OCI-LY7 (cell line): Measurements from ENCODE around the gene MARS1. TPM values are rescaled to one million over a fixed set of nuclear protein-coding genes. Genes with fewer than 3 reads are reported as not detected.

Experiments used
- BruUV-seq: library from RNA; stranded (reverse); fragments of 400-500 nt; replicated peaks from 2 replicates; lab custom pipeline; 2021; lab: Mats Ljungman, UMichigan
- CTCF ChIA-PET: fragments of 300-600 bp; sonication (Branson Sonifier 250); formaldehyde crosslinking; loops from one replicate; lab custom pipeline; 2022; ENCODE audit warnings: antibody characterized with exemption; ENCODE audit not compliant: unreplicated experiment; lab: Charles Lee
- POLR2A ChIA-PET: fragments of 300-600 bp; sonication (Branson Sonifier 250); formaldehyde crosslinking; loops from one replicate; lab custom pipeline; 2022; ENCODE audit warnings: antibody characterized with exemption; lab: Charles Lee
- DNase-seq: peaks from one replicate; pipeline ENCODE4 v3.0.0-alpha.2; 2015; ENCODE audit warnings: low spot score
- H2AFZ ChIP-seq: fragments of 200-600 bp; sonication (generic), shearing (Covaris generic); 2 replicates; pipeline ENCODE4 v1.6.1; 2014; ENCODE audit warnings: mild to moderate bottlenecking, antibody characterized with exemption, low read length, moderate library complexity
- H3K27ac ChIP-seq: fragments of 200-600 bp; sonication (generic); 2 replicates; pipeline ENCODE4 v1.5.1; 2014; ENCODE audit warnings: mixed run types, low read depth, mild to moderate bottlenecking, moderate library complexity, low read length, inconsistent platforms; ENCODE audit not compliant: poor library complexity, severe bottlenecking
- H3K36me3 ChIP-seq: fragments of 200-600 bp; sonication (generic); 2 replicates; pipeline ENCODE4 v1.6.1; 2014; ENCODE audit warnings: mild to moderate bottlenecking, antibody characterized with exemption, low read length, moderate library complexity, mixed read lengths; ENCODE audit not compliant: insufficient read depth
- H3K4me1 ChIP-seq: fragments of 200-600 bp; sonication (generic); 2 replicates; pipeline ENCODE4 v1.5.1; 2014; ENCODE audit warnings: mild to moderate bottlenecking, low read length; ENCODE audit not compliant: insufficient read depth, poor library complexity, severe bottlenecking
- H3K4me2 ChIP-seq: fragments of 200-600 bp; sonication (generic); 2 replicates; pipeline ENCODE4 v1.6.1; 2014; ENCODE audit warnings: mild to moderate bottlenecking, low read length
- H3K4me3 ChIP-seq: fragments of 200-600 bp; sonication (generic); 2 replicates; pipeline ENCODE4 v1.5.1; 2014; ENCODE audit warnings: mild to moderate bottlenecking, low read depth, low read length; ENCODE audit not compliant: poor library complexity, severe bottlenecking
- H3K79me2 ChIP-seq: fragments of 200-600 bp; sonication (generic); 2 replicates; pipeline ENCODE4 v1.6.1; 2016; ENCODE audit warnings: low read depth, mild to moderate bottlenecking, low read length, moderate library complexity, mixed read lengths; ENCODE audit not compliant: insufficient read depth
- H3K9me2 ChIP-seq: fragments of 200-600 bp; sonication (generic); 2 replicates; pipeline ENCODE4 v1.6.1; 2016; ENCODE audit warnings: mild to moderate bottlenecking, low read length, mixed read lengths; ENCODE audit not compliant: insufficient read depth
- H3K9me3 ChIP-seq: fragments of 200-600 bp; sonication (generic); 2 replicates; pipeline ENCODE4 v1.6.1; 2014; ENCODE audit warnings: mild to moderate bottlenecking, mixed run types, low read length, mixed read lengths
- H4K20me1 ChIP-seq: fragments of 200-600 bp; sonication (generic); 2 replicates; pipeline ENCODE4 v1.6.1; 2014; ENCODE audit warnings: mild to moderate bottlenecking, antibody characterized with exemption, low read length, moderate library complexity, mixed read lengths; ENCODE audit not compliant: insufficient read depth
- EZH2phosphoT487 ChIP-seq: fragments of 200-600 bp; sonication (generic); IDR thresholded peaks from 2 replicates; pipeline ENCODE4 v1.6.1; 2018; ENCODE audit warnings: low read depth, borderline replicate concordance, mild to moderate bottlenecking, mixed run types, antibody characterized with exemption, low read length, moderate library complexity, mixed read lengths
- intact Hi-C: fragments of 100-400 bp; cut with micrococcal nuclease; formaldehyde crosslinking; loops from one replicate; pipeline ENCODE4 v1.10.0; 2022; ENCODE audit not compliant: unreplicated experiment
- total RNA-seq, 2 experiments: library from RNA; depleted of rRNA in 1 of 2; stranded (reverse); fragments of >200 nt in 1 of 2; shearing (Covaris generic) in 1 of 2; gene quantifications; 2 replicates each; pipeline ENCODE4 v1.2.3, GENCODE V29; 2014 to 2022
- TF ChIP-seq, protein P1 (sequence below): fragments of 200-600 bp; sonication (generic); conservative IDR thresholded peaks from 2 replicates; pipeline ENCODE4 v1.5.1; 2014; ENCODE audit warnings: mild to moderate bottlenecking, antibody characterized with exemption, low read length, moderate library complexity, mixed read lengths

Gene MARS1
- total RNA-seq, 2 experiments from 2014 or later: 272 to 465 TPM

DNA sequence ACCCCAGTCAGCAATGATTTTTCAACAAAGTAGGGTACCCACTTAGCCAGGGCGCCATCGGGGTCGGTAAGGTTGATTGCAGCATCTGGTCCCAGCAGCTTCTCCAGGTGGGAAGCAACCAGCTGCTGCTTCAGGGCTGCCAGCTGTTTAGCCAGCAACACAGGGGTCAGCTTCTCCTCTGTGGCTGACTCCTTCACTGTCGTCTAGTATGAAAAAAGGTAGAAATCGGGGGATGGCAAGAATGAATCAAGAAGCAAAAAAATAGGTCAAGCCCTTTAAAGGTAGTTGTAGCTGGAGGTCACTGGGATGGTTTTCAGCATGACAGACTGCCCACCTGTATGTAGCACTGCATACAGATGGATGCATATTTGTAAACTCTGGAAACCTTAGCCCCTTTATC, 46.4 kb downstream of the MARS1 start:
- no peak for TF ChIP-seq EZH2phosphoT487
- TF ChIP-seq, protein P1, sequence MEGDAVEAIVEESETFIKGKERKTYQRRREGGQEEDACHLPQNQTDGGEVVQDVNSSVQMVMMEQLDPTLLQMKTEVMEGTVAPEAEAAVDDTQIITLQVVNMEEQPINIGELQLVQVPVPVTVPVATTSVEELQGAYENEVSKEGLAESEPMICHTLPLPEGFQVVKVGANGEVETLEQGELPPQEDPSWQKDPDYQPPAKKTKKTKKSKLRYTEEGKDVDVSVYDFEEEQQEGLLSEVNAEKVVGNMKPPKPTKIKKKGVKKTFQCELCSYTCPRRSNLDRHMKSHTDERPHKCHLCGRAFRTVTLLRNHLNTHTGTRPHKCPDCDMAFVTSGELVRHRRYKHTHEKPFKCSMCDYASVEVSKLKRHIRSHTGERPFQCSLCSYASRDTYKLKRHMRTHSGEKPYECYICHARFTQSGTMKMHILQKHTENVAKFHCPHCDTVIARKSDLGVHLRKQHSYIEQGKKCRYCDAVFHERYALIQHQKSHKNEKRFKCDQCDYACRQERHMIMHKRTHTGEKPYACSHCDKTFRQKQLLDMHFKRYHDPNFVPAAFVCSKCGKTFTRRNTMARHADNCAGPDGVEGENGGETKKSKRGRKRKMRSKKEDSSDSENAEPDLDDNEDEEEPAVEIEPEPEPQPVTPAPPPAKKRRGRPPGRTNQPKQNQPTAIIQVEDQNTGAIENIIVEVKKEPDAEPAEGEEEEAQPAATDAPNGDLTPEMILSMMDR: no peak
- Histone ChIP-seq H3K4me3 (no peak overlapping the region), H3K79me2 (no peaks in the 10 kb centered on the region), H2AFZ (no peak overlapping the region), H3K27ac (no peak overlapping the region), H3K36me3 (peaks cover 87% of the 10 kb centered on the region), H3K9me3 (no peaks in the 10 kb centered on the region), H3K9me2 (no peaks in the 10 kb centered on the region), H4K20me1 (no peaks in the 10 kb centered on the region), H3K4me2 (no peak overlapping the region), H3K4me1 (peaks cover 5% of the 10 kb centered on the region)
- intact Hi-C loops: no loop called here
- CTCF ChIA-PET: interaction anchor here (0.5 to 0.6 kb wide), 2 partner anchors 11 to 1546 kb away, joined by 3 read pairs; partner anchors contain the start of gene MBD6
- POLR2A ChIA-PET: interaction anchor here (0.6 to 2.6 kb wide), 2 partner anchors 10 to 124 kb away, joined by 3 to 17 read pairs; no protein-coding TSS in a partner anchor
- DNase-seq: no peak
- BruUV-seq: no TSS peak

DNA sequence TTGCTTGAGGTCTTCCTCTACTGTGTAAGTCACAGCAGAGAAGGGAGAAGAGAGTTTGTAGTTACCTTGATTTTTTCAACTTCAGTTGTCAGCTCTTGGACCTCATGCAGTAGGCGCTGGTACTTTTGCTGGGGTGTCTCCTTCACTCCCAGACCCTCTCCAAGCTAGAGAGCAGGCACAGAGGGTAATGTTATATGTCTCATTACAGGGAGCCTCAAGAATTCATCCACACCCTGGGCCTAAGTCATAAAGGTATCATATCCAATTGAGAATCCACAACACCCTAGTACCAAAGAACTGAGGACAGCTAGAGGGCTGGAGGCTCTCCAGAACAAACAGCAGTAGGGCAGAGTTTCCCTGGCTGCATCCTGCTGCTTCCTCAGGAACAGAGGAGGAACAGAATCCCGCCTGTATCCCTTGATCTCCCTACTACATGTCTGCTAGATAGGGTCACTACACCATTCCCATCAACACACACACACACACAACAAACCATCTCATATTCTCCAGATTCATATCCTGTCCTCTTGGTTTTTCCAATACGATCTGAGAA, 47.2 kb downstream of the MARS1 start:
- BruUV-seq: no TSS peak
- Histone ChIP-seq H2AFZ (no peak overlapping the region), H4K20me1 (no peaks in the 10 kb centered on the region), H3K9me2 (no peaks in the 10 kb centered on the region), H3K4me3 (no peak overlapping the region), H3K79me2 (no peaks in the 10 kb centered on the region), H3K4me1 (peaks cover 6% of the 10 kb centered on the region), H3K27ac (no peak overlapping the region), H3K9me3 (no peaks in the 10 kb centered on the region), H3K36me3 (peaks cover 85% of the 10 kb centered on the region), H3K4me2 (no peak overlapping the region)
- TF ChIP-seq, protein P1: no peak
- no peak for TF ChIP-seq EZH2phosphoT487
- intact Hi-C loops: no loop called here
- POLR2A ChIA-PET: interaction anchor here (0.6 kb wide), 1 partner anchor 123 kb away, joined by 3 read pairs; no protein-coding TSS in a partner anchor
- DNase-seq: no peak
- CTCF ChIA-PET: no interaction called here
